Left ventricle myocardium superior (tissue), 1 donor: ENCODE data around the gene INPP5E. TPM values are rescaled to one million over a fixed set of nuclear protein-coding genes. Genes with fewer than 3 reads are reported as not detected.

Experiments used
- ATAC-seq: fragments of 200-7000 bp; cut with Tn5 transposase; one replicate; pipeline ENCODE4 v1.9.1; 2020; ENCODE audit warnings: mild to moderate bottlenecking, moderate library complexity
- DNase-seq: peaks from one replicate; pipeline ENCODE4 v3.0.0-alpha.2; 2020
- intact Hi-C: fragments of 100-400 bp; cut with micrococcal nuclease; formaldehyde crosslinking; loops from one replicate; pipeline ENCODE4 v1.11.0; 2022
- long read RNA-seq: library from polyadenylated mRNA; unstranded; transcript quantifications from one replicate; pipeline ENCODE4 v2.0.0, GENCODE V29; 2021
- total RNA-seq: library from RNA; stranded (reverse); fragmentation: NEBNext Ultra II Directional; extraction: Animal tissue kit (Norgen Biotek cat#: 25700); gene quantifications from one replicate; pipeline ENCODE4 v1.2.1, GENCODE V29; 2021
- donor health status: DM: no; HTN: yes; CAD: no; lungs with severe emphysema.

Gene INPP5E, protein sequence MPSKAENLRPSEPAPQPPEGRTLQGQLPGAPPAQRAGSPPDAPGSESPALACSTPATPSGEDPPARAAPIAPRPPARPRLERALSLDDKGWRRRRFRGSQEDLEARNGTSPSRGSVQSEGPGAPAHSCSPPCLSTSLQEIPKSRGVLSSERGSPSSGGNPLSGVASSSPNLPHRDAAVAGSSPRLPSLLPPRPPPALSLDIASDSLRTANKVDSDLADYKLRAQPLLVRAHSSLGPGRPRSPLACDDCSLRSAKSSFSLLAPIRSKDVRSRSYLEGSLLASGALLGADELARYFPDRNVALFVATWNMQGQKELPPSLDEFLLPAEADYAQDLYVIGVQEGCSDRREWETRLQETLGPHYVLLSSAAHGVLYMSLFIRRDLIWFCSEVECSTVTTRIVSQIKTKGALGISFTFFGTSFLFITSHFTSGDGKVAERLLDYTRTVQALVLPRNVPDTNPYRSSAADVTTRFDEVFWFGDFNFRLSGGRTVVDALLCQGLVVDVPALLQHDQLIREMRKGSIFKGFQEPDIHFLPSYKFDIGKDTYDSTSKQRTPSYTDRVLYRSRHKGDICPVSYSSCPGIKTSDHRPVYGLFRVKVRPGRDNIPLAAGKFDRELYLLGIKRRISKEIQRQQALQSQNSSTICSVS
- total RNA-seq: 12.1 TPM
- long read RNA-seq, full-length matches to known transcripts: 14 of 36 reads
- long read RNA-seq, partial matches to known transcripts: 11 of 36 reads
- long read RNA-seq, other reads (novel, unspliced or antisense): 11 of 36 reads

DNA sequence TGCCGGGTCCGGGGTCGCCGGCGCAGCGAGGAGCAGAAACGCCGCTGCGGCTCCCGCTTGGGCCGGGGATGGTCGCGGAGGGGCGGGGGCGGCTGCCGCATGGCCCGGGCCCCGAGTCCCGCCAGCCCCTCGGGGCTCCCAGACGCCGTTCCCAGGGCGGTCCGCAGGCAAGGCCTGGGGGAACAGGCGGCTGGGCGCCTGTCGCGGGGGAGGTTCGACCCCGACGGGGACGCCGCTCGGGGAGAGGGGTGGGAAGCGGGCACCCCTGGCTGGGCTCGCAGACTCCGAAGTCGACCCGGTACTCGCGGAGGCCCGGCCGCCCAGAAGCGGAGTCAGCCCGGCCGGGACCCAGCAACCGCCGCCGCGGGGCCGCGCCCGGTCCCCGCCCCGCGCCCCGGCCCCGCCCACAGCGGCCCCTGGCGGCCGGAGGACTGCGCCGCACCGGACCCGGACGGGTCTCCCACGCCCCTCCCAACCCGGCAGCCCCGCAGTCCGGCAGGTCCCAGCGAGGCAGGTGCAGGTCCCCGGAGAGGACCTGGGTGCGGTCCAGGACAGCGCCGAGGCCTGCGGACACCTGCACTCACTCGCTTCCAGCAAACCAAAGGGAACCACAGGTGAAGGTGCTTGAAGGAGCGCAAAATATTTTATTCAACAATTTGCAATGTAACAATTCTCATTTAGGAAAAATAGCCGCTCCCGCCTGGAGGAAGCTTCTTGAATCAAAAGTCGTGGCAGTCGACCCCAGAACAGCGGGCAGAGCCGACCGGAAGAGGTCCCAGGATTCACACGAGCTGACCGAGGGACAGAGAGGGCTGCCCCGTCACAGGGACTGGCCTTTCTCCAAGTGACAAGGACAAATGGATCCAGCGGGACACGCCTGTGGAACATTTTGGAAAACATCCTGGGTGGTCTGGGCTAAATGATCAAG is at the start of gene INPP5E:
TSS of gene INPP5E (minus strand) at position 365 of the 928 bp plus-strand sequence. CDS start 426 bp downstream, outside the sequence.
- DNase-seq (peak; percentile 89), ATAC-seq (peak; percentile 91)
- intact Hi-C loops: no loop called here

GRCh38 chr9:136488247-136489214 is 48.9 kb upstream of the INPP5E start:
- peak; percentile 28 for ATAC-seq
- DNase-seq: peak; percentile 84
- intact Hi-C loops: no loop called here

GRCh38 chr9:136487672-136488071 is 48.0 kb upstream of the INPP5E start:
- ATAC-seq (no peak), DNase-seq (no peak)
- intact Hi-C loops: no loop called here

- DNase-seq (no peak), ATAC-seq (no peak)
- intact Hi-C loops: no loop called here
These were observed 47.4 kb upstream of the INPP5E start for GRCh38 chr9:136486823-136487620.

DNA sequence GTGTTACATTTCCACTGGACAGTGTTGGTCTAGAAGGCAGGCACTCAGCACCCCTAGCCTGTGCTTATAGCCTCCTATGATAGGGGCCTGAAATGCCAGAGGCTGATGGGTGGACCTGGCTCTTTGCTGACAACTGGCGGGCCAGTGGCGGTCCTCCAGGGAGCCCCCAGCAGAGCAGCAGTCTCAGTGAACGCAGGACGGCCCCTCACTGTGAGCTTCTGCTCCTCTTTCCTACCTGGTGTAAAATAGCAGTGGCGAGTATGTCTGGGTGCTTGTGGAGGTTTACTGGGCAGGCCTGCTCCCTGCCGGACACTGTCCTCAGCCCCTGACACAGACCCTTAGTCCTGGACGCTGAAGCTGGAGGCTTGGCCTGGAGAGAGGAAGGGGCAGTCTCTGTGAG is 46.5 kb upstream of the INPP5E start:
- no peak for DNase-seq
- intact Hi-C loops: no loop called here
- ATAC-seq: no peak

DNA sequence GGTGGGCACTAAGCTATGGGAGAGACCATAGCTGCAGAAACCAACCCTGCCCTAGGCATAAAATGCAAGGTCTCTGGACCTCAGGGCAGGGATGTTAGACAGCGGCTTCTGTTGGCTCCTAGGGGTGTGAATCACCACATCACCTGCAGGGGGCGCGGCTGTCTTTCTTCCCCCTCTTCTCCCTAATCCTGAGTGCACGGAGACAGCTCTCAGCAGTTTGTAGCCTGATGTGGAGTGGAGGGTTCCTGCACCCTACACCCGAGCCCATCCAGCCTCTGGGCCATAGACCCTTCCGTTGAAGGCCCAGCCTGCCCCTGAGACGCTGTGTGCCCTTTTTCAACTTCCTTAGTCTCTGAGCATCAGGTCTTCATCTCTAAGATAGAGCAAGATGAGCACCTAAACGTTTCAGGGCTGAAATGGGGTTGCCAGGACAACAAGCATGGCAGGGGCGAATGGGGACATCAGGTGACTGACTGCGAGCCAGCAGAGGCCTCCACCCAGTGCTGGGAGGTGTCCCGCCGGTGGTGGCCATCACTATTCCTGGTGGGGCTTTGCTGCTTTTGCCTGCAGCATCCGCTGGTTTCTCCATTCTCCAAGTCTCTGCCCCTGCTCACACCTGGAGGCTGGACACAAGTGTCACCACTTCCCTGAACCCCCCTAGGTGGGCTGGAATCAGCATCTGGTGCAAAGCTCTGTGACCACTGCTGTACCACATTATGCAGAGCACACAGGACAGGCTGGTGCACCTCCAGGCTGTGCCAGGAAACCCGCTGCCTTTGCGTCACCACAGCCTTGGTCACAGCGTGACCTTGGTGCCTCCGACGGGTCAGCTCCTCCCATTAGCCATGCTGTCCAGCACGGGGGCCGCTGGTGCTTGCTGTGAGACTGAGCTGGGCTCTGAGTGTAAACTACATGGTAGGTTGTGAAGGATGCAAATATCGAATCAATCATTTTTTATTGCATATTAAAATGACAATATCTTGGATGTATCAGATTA is 45.7 kb upstream of the INPP5E start:
- peak; percentile 24 for ATAC-seq
- intact Hi-C loops: loop anchor here (2.0 kb wide), 1 partner anchor 139 kb away; no protein-coding TSS in a partner anchor
- peak; percentile 89 for DNase-seq

DNA sequence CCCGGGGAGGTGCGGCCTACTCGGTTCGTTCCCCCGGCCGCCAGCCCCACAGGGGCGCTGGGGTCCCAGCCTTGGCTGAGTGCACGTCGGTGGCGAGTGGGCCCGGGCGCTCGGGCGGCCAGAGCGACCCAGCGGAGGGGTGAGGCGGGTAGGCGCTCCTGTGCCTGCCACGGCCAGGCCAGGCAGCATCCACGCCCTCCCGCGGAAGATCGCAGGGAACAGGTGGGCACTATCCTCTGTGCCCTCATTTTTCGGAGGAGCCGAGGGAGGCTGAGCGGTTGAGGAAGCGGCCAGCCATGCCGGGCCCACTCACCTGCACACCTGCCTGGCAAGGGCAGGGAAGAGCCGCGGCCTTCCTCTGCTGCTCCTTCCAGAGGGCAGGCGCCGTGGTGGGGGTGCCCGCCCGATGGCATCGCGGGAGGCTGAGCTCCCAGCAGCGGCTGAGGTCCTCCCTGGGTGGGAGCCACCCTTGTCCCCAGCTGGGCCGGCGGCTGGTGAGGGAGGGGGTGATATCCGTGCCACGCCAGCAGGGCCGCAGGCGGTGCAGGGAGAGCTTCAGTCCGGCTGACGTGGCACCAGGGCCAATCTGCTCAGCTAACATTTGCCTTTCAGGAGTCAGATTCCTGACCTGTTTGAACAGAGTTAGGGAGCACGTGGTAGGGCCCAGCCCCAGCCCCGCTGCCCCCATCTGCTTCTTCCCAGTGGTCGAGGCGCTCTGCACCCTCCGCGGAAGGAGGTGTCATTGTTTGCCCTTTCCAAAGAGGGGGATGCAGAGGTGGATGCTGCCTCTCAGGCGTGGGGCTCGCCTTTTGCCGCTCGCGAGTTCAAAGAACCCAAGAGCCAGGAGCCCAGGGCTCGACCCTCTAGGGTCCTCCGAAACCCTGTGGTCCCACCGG is 44.8 kb upstream of the INPP5E start:
- DNase-seq (no peak), ATAC-seq (no peak)
- intact Hi-C loops: loop anchor here (2.0 kb wide), 1 partner anchor 140 kb away; no protein-coding TSS in a partner anchor

- intact Hi-C loops: loop anchor here (2.0 kb wide), 1 partner anchor 141 kb away; no protein-coding TSS in a partner anchor
- peak; percentile 70 for ATAC-seq
- DNase-seq: peak; percentile 98
These were observed 44.0 kb upstream of the INPP5E start for GRCh38 chr9:136483589-136484152.

- intact Hi-C loops: no loop called here
- ATAC-seq (peak; percentile 82), DNase-seq (peak; percentile 100)
These were observed 43.3 kb upstream of the INPP5E start, which contains the start of gene SEC16A for GRCh38 chr9:136482793-136483588. Gene SEC16A, minus strand, starts transcription at chr9:136483040. Its CDS starts 5,425 bp downstream, at chr9:136477615.

GRCh38 chr9:136482046-136482792 is 42.6 kb upstream of the INPP5E start:
- no peak for ATAC-seq
- intact Hi-C loops: no loop called here

DNA sequence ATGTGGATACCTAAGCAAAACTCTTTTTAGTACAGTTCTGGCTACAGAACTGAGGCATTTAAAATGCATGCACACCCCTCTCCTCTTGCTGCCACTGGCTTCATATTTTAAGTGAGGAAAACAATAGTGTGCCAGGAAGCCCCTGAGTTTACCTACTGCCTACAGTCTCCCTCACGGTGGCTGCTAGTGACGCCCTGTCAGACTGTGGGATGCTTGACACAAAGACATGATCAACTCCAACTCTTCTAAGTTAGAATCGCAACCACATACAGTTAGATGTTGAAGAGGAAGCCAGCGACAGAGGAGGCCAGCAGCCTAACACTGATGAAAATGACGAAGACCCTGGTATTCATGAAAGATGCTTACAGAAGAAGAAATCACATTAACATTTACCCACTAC is 41.9 kb upstream of the INPP5E start:
- DNase-seq (no peak), ATAC-seq (no peak)
- intact Hi-C loops: no loop called here

More at GRCh38 chr9:136482046-136482792, 42.6 kb upstream of the INPP5E start:
- DNase-seq: no peak

DNA sequence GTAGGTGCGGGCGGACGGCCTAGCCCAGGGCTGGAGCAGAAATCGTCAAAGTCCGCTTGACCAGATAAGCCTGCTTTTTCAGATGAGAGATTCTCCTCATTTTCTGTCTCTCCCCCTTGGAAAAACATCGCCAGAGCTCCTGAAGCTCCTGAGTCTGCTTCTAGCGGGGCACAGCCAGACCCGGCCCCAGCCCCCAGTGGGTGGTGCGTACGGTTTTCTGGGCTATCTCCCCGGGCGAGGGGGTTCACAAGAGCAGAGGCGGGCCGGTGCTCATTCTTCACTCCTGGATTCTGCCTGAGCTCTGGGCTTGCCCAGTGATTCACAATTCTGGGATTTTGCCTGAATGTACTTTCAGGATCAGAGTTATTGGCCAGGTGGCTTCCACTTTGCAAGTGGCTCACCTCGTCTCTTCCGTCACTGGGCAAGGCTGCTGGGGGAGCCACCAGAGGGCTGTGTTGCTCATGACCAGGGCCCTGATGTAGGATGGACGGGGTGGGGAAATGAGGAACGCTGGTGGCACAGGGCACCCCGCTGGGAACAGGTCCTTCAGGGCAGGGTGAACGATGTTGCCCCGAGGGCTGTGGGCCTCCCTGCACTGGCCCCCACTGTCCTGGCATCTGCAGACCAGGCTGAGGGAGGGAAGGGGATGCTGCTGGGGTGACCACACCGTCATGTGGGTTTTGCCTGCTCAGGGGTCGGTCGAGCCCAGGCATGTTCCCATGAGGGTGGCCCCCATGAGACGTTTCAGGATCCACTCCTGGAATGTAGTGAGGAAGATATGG is 36.9 kb upstream of the INPP5E start:
- intact Hi-C loops: no loop called here
- DNase-seq: no peak
- no peak for ATAC-seq
